Smooth muscle cell (in vitro differentiated cells): Measurements from ENCODE around the gene KCNIP2. TPM values are rescaled to one million over a fixed set of nuclear protein-coding genes. Genes with fewer than 3 reads are reported as not detected.

Source experiments
- DNase-seq: peaks from one replicate; lab custom pipeline; 2025; ENCODE audit not compliant: unreplicated experiment; lab: John Stamatoyannopoulos, UW
- H2AFZ ChIP-seq: fragments of 200-600 bp; sonication (generic); 2 replicates; pipeline ENCODE4 v1.6.0; 2016; ENCODE audit warnings: antibody characterized with exemption, low read depth, mild to moderate bottlenecking
- H3F3A ChIP-seq: fragments of 200-600 bp; sonication (generic); 2 replicates; pipeline ENCODE4 v1.6.0; 2017; ENCODE audit warnings: antibody characterized with exemption, low read depth
- H3K27ac ChIP-seq: fragments of 200-600 bp; sonication (generic); 2 replicates; pipeline ENCODE4 v1.5.1; 2016; ENCODE audit warnings: low read depth, mild to moderate bottlenecking
- H3K27me3 ChIP-seq: fragments of 200-600 bp; sonication (generic); 2 replicates; pipeline ENCODE4 v1.6.1; 2016; ENCODE audit warnings: low read depth, mild to moderate bottlenecking
- H3K36me3 ChIP-seq: fragments of 200-600 bp; sonication (generic); 2 replicates; pipeline ENCODE4 v1.5.1; 2016; ENCODE audit warnings: low read depth
- H3K4me1 ChIP-seq: fragments of 200-600 bp; sonication (generic); 2 replicates; pipeline ENCODE4 v1.5.1; 2016; ENCODE audit warnings: low read depth
- H3K4me2 ChIP-seq: fragments of 200-600 bp; sonication (generic); 2 replicates; pipeline ENCODE4 v1.6.0; 2016; ENCODE audit warnings: mild to moderate bottlenecking
- H3K4me3 ChIP-seq: fragments of 200-600 bp; sonication (generic); 2 replicates; pipeline ENCODE4 v1.5.1; 2016; ENCODE audit warnings: mild to moderate bottlenecking
- H3K79me2 ChIP-seq: fragments of 200-600 bp; sonication (generic); 2 replicates; pipeline ENCODE4 v1.6.0; 2016; ENCODE audit warnings: low read depth, mild to moderate bottlenecking
- H3K9ac ChIP-seq: fragments of 200-600 bp; sonication (generic); 2 replicates; pipeline ENCODE4 v1.6.0; 2016; ENCODE audit warnings: low read depth
- H3K9me3 ChIP-seq: fragments of 200-600 bp; sonication (generic); replicated peaks from 2 replicates; pipeline ENCODE4 v1.5.1; 2016; ENCODE audit warnings: low read depth
- H4K20me1 ChIP-seq: fragments of 200-600 bp; sonication (generic); 2 replicates; pipeline ENCODE4 v1.6.0; 2016; ENCODE audit warnings: low read depth
- WGBS: methylation state at CpG from one replicate; pipeline ENCODE4 v1.1.7; 2016; ENCODE audit warnings: low lambda C conversion rate; 5-methylcytosine and 5-hydroxymethylcytosine counted together
- polyA plus RNA-seq: library from polyadenylated mRNA; unstranded; fragments of >200 nt; fragmentation: Nextera tagmentation; extraction: Ambion mirVana; gene quantifications from 2 replicates; pipeline ENCODE4 v1.2.1, GENCODE V29; 2016
- total RNA-seq: library from RNA; depleted of rRNA; stranded (reverse); fragments of >200 nt; gene quantifications from 2 replicates; pipeline ENCODE4 v1.2.3, GENCODE V29; 2014
- TF ChIP-seq, protein P1 (sequence below): fragments of 200-600 bp; sonication (generic); IDR thresholded peaks from 2 replicates; pipeline ENCODE4 v1.5.1; 2017; ENCODE audit warnings: borderline replicate concordance, mild to moderate bottlenecking, antibody characterized with exemption; ENCODE audit not compliant: insufficient read depth, poor library complexity, severe bottlenecking

Gene KCNIP2
- total and polyA plus RNA-seq, 2 experiments from 2014 or later, result 0.87 to 3.9 TPM

DNA sequence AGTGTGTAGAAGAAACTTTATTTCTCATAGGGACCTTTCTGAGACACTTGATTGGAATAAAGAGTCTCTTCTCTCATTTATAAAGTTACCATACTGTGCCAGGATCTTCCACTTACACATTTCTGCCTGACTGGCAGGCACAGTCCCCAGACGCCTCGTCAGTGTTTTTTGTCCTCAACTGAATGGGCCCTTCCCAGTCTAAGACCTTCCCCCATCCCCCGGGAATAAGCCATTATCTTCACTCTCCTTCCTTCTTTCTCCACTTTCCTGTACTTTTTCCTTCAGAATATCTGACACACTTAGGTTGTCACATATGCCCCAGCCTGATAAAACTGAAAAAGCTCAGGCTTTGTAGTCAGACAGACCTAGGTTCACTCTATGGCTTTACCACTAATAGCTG is 35.3 kb upstream of the KCNIP2 start:
- H3K4me3 ChIP-seq, result no peak overlapping the region
- H3K79me2 ChIP-seq, result no peaks in the 10 kb centered on the region
- H3F3A ChIP-seq, result no peaks in the 10 kb centered on the region
- TF ChIP-seq, protein P1, sequence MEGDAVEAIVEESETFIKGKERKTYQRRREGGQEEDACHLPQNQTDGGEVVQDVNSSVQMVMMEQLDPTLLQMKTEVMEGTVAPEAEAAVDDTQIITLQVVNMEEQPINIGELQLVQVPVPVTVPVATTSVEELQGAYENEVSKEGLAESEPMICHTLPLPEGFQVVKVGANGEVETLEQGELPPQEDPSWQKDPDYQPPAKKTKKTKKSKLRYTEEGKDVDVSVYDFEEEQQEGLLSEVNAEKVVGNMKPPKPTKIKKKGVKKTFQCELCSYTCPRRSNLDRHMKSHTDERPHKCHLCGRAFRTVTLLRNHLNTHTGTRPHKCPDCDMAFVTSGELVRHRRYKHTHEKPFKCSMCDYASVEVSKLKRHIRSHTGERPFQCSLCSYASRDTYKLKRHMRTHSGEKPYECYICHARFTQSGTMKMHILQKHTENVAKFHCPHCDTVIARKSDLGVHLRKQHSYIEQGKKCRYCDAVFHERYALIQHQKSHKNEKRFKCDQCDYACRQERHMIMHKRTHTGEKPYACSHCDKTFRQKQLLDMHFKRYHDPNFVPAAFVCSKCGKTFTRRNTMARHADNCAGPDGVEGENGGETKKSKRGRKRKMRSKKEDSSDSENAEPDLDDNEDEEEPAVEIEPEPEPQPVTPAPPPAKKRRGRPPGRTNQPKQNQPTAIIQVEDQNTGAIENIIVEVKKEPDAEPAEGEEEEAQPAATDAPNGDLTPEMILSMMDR, result no peak
- no peak for DNase-seq
- no peaks in the 10 kb centered on the region for H3K9me3 ChIP-seq
- 84% methylated on average over 3 of the region's 3 CpGs for WGBS
- peaks cover 37% of the 10 kb centered on the region for H4K20me1 ChIP-seq
- H3K4me1 ChIP-seq, result peaks cover 3% of the 10 kb centered on the region
- no peak overlapping the region for H2AFZ ChIP-seq
- no peak overlapping the region for H3K4me2 ChIP-seq
- no peaks in the 10 kb centered on the region for H3K27me3 ChIP-seq
- H3K27ac ChIP-seq, result peak overlapping the region; percentile 72
- H3K9ac ChIP-seq, result no peak overlapping the region
- no peaks in the 10 kb centered on the region for H3K36me3 ChIP-seq

DNA sequence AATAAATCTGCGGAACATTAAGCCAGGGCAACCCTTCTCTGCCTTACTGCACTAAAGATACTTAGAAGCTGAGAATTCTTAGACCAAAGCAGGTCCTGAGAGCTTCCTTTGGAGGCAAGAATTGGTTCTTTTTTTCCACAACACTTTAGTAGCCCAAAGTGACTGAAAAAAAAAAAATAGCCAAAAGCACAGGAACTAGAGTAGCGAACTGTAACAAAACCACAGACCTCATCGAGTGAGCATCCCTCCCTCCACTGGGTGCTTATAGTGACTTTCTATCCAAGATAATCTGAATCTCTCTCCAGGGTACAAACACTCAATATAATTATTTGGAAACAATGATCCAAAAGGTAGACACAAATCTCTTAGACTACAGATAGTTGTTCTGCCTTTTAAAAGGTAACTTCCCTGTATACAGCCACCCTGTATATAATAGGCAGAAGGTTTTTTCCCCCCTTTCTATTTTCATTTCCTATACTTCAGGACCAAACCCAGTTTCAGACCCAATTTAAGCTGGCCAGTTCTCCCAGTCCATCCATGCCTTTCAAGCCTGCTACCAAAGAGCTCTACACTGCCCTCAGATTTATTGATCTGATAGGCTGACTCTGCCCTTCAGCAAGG is 31.6 kb upstream of the KCNIP2 start:
- Histone ChIP-seq H3K4me3 (no peak overlapping the region), H3K9ac (no peak overlapping the region), H3K79me2 (no peaks in the 10 kb centered on the region), H3F3A (no peaks in the 10 kb centered on the region), H2AFZ (no peak overlapping the region), H3K4me1 (peaks cover 3% of the 10 kb centered on the region), H3K27ac (no peak overlapping the region), H4K20me1 (peaks cover 10% of the 10 kb centered on the region), H3K27me3 (no peaks in the 10 kb centered on the region), H3K36me3 (no peaks in the 10 kb centered on the region), H3K9me3 (no peaks in the 10 kb centered on the region), H3K4me2 (no peak overlapping the region)
- TF ChIP-seq, protein P1, result no peak
- DNase-seq, result no peak
- WGBS, result 88% methylated on average over 3 of the region's 3 CpGs

DNA sequence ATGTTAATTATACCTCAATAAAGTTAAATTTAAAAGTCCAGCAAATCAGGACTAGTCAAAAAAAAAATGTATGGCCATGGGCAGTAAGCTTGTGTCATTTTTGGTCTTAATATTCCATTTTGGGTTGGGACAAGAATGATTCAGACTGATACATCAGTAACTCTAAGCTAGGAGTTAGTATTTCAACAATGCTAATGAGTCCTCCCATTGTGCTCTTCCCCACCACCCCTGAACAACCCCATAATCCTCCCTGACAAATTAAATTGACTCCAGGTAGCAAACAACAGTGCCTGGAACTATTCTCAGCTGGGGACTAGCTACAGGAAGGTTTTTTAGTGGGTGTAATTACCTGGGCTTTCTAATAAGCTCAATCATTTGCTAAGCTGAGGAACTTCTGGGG is 30.7 kb upstream of the KCNIP2 start:
- TF ChIP-seq, protein P1, result no peak
- H3K4me2 ChIP-seq, result no peak overlapping the region
- no peaks in the 10 kb centered on the region for H3K79me2 ChIP-seq
- peaks cover 4% of the 10 kb centered on the region for H4K20me1 ChIP-seq
- H3F3A ChIP-seq, result no peaks in the 10 kb centered on the region
- no peaks in the 10 kb centered on the region for H3K27me3 ChIP-seq
- no peaks in the 10 kb centered on the region for H3K9me3 ChIP-seq
- no peak overlapping the region for H3K9ac ChIP-seq
- H3K4me1 ChIP-seq, result peaks cover 3% of the 10 kb centered on the region
- no peaks in the 10 kb centered on the region for H3K36me3 ChIP-seq
- no peak overlapping the region for H3K4me3 ChIP-seq
- H3K27ac ChIP-seq, result no peak overlapping the region
- H2AFZ ChIP-seq, result no peak overlapping the region
- no peak for DNase-seq

DNA sequence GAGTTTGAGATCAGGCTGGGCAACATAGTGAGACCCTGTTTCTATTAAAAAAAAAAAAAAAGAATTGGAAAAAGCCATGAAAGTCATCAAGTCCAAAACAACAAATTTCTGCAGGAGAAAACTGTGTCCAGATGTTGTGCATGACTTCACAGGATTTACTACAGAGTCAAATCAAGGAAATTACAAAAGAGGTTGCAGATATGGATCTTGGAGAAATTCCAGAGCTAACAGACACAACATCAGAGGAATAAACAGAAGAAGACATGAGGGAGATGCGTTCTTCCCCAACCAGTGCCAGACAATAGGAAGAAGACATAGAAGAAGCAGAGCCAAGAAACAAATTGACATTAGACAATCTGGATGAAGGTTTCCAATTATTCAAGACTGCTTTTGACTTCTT is 24.3 kb upstream of the KCNIP2 start:
- no peak for DNase-seq

More for the DNA sequence above, 24.3 kb upstream of the KCNIP2 start:
- H3K79me2 ChIP-seq, result no peaks in the 10 kb centered on the region
- no peaks in the 10 kb centered on the region for H3F3A ChIP-seq
- H3K9me3 ChIP-seq, result no peaks in the 10 kb centered on the region
- H3K4me1 ChIP-seq, result no peaks in the 10 kb centered on the region
- TF ChIP-seq, protein P1, result no peak
- H3K27ac ChIP-seq, result no peak overlapping the region
- H4K20me1 ChIP-seq, result no peaks in the 10 kb centered on the region
- WGBS, result 70% methylated on average over 1 of the region's 1 CpG
- no peaks in the 10 kb centered on the region for H3K36me3 ChIP-seq
- no peak overlapping the region for H3K4me2 ChIP-seq
- H2AFZ ChIP-seq, result no peak overlapping the region
- H3K27me3 ChIP-seq, result no peaks in the 10 kb centered on the region
- H3K9ac ChIP-seq, result no peak overlapping the region
- H3K4me3 ChIP-seq, result no peak overlapping the region
